Measurements from ENCODE around the gene CXCL16. TPM values are rescaled to one million over a fixed set of nuclear protein-coding genes. Genes with fewer than 3 reads are reported as not detected.

Gene CXCL16
- total RNA-seq, 1 experiment from 2014 or later: 4.5 TPM

DNA sequence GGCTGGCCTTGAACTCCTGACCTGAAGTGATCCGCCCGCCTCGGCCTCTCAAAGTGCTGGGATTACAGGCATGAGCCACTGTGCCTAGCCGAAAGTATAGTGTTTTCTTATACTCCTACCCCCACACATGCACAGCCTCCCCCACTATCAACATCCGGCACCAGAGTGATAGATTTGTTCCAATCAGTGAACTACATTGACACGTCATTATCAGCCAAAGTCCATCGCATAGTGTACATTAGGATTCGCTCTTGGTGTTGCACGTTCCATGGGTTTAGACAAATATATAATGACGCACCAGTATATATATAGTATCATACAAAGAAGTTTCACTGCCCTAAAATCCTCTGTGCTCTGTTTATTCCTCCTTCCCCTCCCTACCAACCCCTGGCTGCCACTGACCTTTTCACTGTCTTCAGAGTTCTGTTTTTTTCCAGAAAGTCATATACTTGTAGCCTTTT, 20.1 kb upstream of the CXCL16 start:
- H3K18ac ChIP-seq (ENCODE audit: insufficient read length, low read depth, low read length): no peak overlapping the region
- H3K9ac ChIP-seq (ENCODE audit: extremely low read depth, insufficient read length, low read length): no peak overlapping the region
- no peak for DNase-seq
- H2BK15ac ChIP-seq (ENCODE audit: low read depth, low read length): no peak overlapping the region
- no peak overlapping the region for H3K4me3 Mint-ChIP-seq
- TF ChIP-seq, protein P1, sequence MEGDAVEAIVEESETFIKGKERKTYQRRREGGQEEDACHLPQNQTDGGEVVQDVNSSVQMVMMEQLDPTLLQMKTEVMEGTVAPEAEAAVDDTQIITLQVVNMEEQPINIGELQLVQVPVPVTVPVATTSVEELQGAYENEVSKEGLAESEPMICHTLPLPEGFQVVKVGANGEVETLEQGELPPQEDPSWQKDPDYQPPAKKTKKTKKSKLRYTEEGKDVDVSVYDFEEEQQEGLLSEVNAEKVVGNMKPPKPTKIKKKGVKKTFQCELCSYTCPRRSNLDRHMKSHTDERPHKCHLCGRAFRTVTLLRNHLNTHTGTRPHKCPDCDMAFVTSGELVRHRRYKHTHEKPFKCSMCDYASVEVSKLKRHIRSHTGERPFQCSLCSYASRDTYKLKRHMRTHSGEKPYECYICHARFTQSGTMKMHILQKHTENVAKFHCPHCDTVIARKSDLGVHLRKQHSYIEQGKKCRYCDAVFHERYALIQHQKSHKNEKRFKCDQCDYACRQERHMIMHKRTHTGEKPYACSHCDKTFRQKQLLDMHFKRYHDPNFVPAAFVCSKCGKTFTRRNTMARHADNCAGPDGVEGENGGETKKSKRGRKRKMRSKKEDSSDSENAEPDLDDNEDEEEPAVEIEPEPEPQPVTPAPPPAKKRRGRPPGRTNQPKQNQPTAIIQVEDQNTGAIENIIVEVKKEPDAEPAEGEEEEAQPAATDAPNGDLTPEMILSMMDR (conservative IDR thresholded peaks at IDR 0.05): no peak
- no peak overlapping the region for H4K8ac ChIP-seq (replicated peaks; ENCODE audit: insufficient read length, low read depth, low read length)
- H3K79me1 ChIP-seq (ENCODE audit: insufficient read depth, low read depth, low read length, poor library complexity, severe bottlenecking): no peaks in the 10 kb centered on the region
- no peak overlapping the region for H2AFZ ChIP-seq (ENCODE audit: low read length)
- H3K4ac ChIP-seq (ENCODE audit: low read depth, low read length): no peak overlapping the region
- H2BK12ac ChIP-seq (ENCODE audit: insufficient read length, low read depth, low read length): no peak overlapping the region
- H3K23ac ChIP-seq (ENCODE audit: insufficient read length, low read depth, low read length): no peak overlapping the region
- H3K9me3 Mint-ChIP-seq: no peaks in the 10 kb centered on the region
- WGBS (ENCODE audit: extremely low coverage, insufficient read length, low lambda C conversion rate): no CpG with 5 or more reads among the region's 10 CpGs
- H3K27ac ChIP-seq (ENCODE audit: insufficient read length, low read depth, low read length): no peak overlapping the region
- H4K91ac ChIP-seq (ENCODE audit: insufficient read length, low read depth, low read length): no peak overlapping the region
- no peak overlapping the region for H4K5ac ChIP-seq (ENCODE audit: insufficient read length, low read depth, low read length)
- H3T11ph ChIP-seq (ENCODE audit: low read length): no peak overlapping the region
- no peak overlapping the region for H3K56ac ChIP-seq (ENCODE audit: insufficient read length, low read depth, low read length)
- no peak overlapping the region for H2BK120ac ChIP-seq (ENCODE audit: low read depth, low read length, poor library complexity, severe bottlenecking)
- no peaks in the 10 kb centered on the region for H3K4me1 Mint-ChIP-seq
- no peaks in the 10 kb centered on the region for H3K4me1 ChIP-seq (ENCODE audit: insufficient read depth, low read length)
- H3K4me2 ChIP-seq (ENCODE audit: insufficient read depth, insufficient read length, low read length): no peak overlapping the region
- H3K23me2 ChIP-seq (ENCODE audit: insufficient read length, low read depth, low read length, poor library complexity, severe bottlenecking): no peaks in the 10 kb centered on the region
- no peak overlapping the region for H2AK5ac ChIP-seq (ENCODE audit: insufficient read length, low read length)
- no peaks in the 10 kb centered on the region for H3K79me2 ChIP-seq (ENCODE audit: insufficient read depth, low read length)
- no peak overlapping the region; a peak in 1 of 7 replicates for H3K27ac Mint-ChIP-seq
- H3K36me3 Mint-ChIP-seq (ENCODE audit: insufficient read depth in 1 of 3, low read depth in 3 of 3): no peaks in the 10 kb centered on the region
- H2BK5ac ChIP-seq (ENCODE audit: insufficient read length, low read length): no peak overlapping the region
- H3K27me3 Mint-ChIP-seq (ENCODE audit: low read depth): peaks cover 11% of the 10 kb centered on the region
- no peaks in the 10 kb centered on the region for H3K27me3 ChIP-seq (ENCODE audit: insufficient read depth, low read length)
- no peak overlapping the region for H2BK20ac ChIP-seq (ENCODE audit: low read depth, low read length, poor library complexity, severe bottlenecking)
- H4K20me1 ChIP-seq (ENCODE audit: control insufficient read depth, insufficient read depth, insufficient read length): no peaks in the 10 kb centered on the region
- H3K9me3 ChIP-seq (ENCODE audit: control insufficient read depth, low read depth, low read length): no peaks in the 10 kb centered on the region
- no peak overlapping the region for H3K14ac ChIP-seq (ENCODE audit: insufficient read depth, low read length)

All from H9 (cell line).